ENCODE results near the gene WWP2. TPM values are rescaled to one million over a fixed set of nuclear protein-coding genes. Genes with fewer than 3 reads are reported as not detected.
A peak's percentile ranks its signal among the peaks of the same experiment; 100 is the strongest.
"Not testable (repeated sequence)": the region's sequence is repeated elsewhere in the genome, so short reads cannot be mapped to it uniquely, and the experiment has no call there.

Gene WWP2
- total and polyA plus RNA-seq, 2 experiments from 2014 or later = 19.9 to 23.1 TPM

DNA sequence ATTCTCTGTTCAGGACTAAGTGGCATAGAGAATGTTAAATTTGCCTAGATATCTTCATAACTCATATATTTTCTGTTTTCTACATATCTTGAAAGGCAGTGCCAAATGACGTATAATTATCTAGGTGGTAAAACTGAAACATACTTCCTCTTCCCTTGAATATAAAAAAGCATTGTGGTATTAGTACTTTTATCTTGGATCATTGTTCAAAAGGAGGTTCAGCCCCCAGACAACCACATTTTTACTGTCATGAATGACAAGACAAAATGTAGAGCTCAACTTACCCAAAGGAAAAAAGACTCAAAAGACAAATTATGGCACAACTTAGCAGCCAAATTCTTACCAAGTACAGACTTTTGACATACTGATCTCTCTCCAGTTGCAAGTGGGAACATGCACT, 223.1 kb downstream of the WWP2 start:
- not testable (repeated sequence) for H3K4me3 ChIP-seq; H3K9me3 ChIP-seq (ENCODE audit: low read depth); H3K4me2 ChIP-seq; H2AFZ ChIP-seq; H3K27ac ChIP-seq; H3K36me3 ChIP-seq (replicated peaks; ENCODE audit: insufficient read depth, low read depth); H3K4me1 ChIP-seq (ENCODE audit: insufficient read depth); H4K20me1 ChIP-seq (ENCODE audit: insufficient read depth, poor library complexity, severe bottlenecking); H3K27me3 ChIP-seq; H3K9me2 ChIP-seq (replicated peaks; ENCODE audit: insufficient read depth); H3K79me2 ChIP-seq; DNase-seq (ENCODE audit: low spot score)
- WGBS (ENCODE audit: low lambda C conversion rate, missing lambda C conversion rate) = 100% methylated on average over 1 of the region's 1 CpG

MicroRNAs encoded within 50 kb of the gene (microRNA counts, 767-probe panel; counts per million panel counts)
- not detected for microRNA hsa-miR-140-3p
- 4,106 counts per million, percentile 11 among the panel's probes with 10 or more counts for microRNA hsa-miR-140-5p

Small RNAs within 50 kb of the gene (microRNA-seq; reads per million reads assigned to microRNA genes)
- 2,627 reads per million, percentile 86 among the genes with 10 or more reads in this experiment for gene MIR140

Small RNAs within 50 kb of the gene (small RNA-seq; reads per million reads assigned to genes)
- gene AC026468.1 (not detected), gene MIR140 (137 reads per million, percentile 98 among the genes with 10 or more reads in this experiment), gene RF00091 (not detected)

Other genes starting within 250 kb of the WWP2 start
- 30.7 and 37.7 TPM in 2 replicates for gene NFAT5, start 196.4 kb upstream of the WWP2 start, total RNA-seq
- 8.6 and 9.2 TPM in 2 replicates for gene NFAT5, start 196.4 kb upstream of the WWP2 start, polyA plus RNA-seq
- 131 and 132 TPM in 2 replicates for gene NQO1, start 35.8 kb upstream of the WWP2 start, total RNA-seq
- 142 and 169 TPM in 2 replicates for gene NQO1, start 35.8 kb upstream of the WWP2 start, polyA plus RNA-seq
- gene NOB1, start 7.4 kb upstream of the WWP2 start, total RNA-seq = 23.9 and 34.6 TPM in 2 replicates
- gene NOB1, start 7.4 kb upstream of the WWP2 start, polyA plus RNA-seq = 25.1 and 28.0 TPM in 2 replicates
- gene CLEC18A, start 189.0 kb downstream of the WWP2 start, total RNA-seq = 1.3 and 1.9 TPM in 2 replicates
- 0.26 and 0.37 TPM in 2 replicates for gene CLEC18A, start 189.0 kb downstream of the WWP2 start, polyA plus RNA-seq